Left renal cortex interstitium (tissue), 4 donors: ENCODE data around the gene SEC16A. TPM values are rescaled to one million over a fixed set of nuclear protein-coding genes. Genes with fewer than 3 reads are reported as not detected.

Experiments used
- DNase-seq, 4 donors: peaks; one replicate each; pipeline ENCODE4 v3.0.0-alpha.2; 2013; ENCODE audit warnings: low read depth in 4 of 4, low spot score in 2 of 4, missing footprints in 1 of 4
- polyA plus RNA-seq, 4 donors: library from polyadenylated mRNA; unstranded; fragments of 120-200 nt; gene quantifications; one replicate each; pipeline ENCODE4 v1.2.1, GENCODE V29; 2013; ENCODE audit not compliant: insufficient read length in 4 of 4

The SEC16A gene
- polyA plus RNA-seq, 4 donors = 51.9 to 68.5 (median 62.4) TPM

GRCh38 chr9:136391737-136392537 lies 90.9 kb downstream of the SEC16A start:
- no peak for DNase-seq

Other genes with a start within 250 kb of the SEC16A start
- gene QSOX2, start 237.2 kb downstream of the SEC16A start, polyA plus RNA-seq = 10 to 100 TPM; 15.9 to 22.0 (median 17.0) TPM
- gene CCDC187, start 178.9 kb downstream of the SEC16A start, polyA plus RNA-seq = 1 to 10 TPM; 2.2 to 4.9 (median 2.9) TPM
- gene GPSM1, start 155.5 kb downstream of the SEC16A start, polyA plus RNA-seq = 10 to 100 TPM; 22.7 to 48.8 (median 42.0) TPM
- gene DNLZ, start 119.3 kb downstream of the SEC16A start, polyA plus RNA-seq = 10 to 100 TPM in 2 of 4 donors, 1 to 10 TPM in 2; 5.0 to 26.2 (median 9.1) TPM
- gene CARD9, start 109.4 kb downstream of the SEC16A start, polyA plus RNA-seq = 1 to 10 TPM; 2.0 to 3.0 (median 2.4) TPM
- 10 to 100 TPM; 10.8 to 15.8 (median 13.2) TPM for gene SNAPC4, start 82.9 kb downstream of the SEC16A start, polyA plus RNA-seq
- gene ENTR1, start 72.4 kb downstream of the SEC16A start, polyA plus RNA-seq = 10 to 100 TPM; 36.0 to 63.6 (median 50.2) TPM
- gene PMPCA, start 72.4 kb downstream of the SEC16A start, polyA plus RNA-seq = 10 to 100 TPM; 55.5 to 64.4 (median 62.1) TPM
- 10 to 100 TPM; 10.5 to 21.6 (median 15.3) TPM for gene INPP5E, start 43.2 kb downstream of the SEC16A start, polyA plus RNA-seq
- gene NOTCH1, start 63.0 kb upstream of the SEC16A start, polyA plus RNA-seq = 10 to 100 TPM; 19.8 to 47.5 (median 34.2) TPM
- 10 to 100 TPM; 50.5 to 85.7 (median 72.4) TPM for gene EGFL7, start 179.9 kb upstream of the SEC16A start, polyA plus RNA-seq
- gene AGPAT2, start 204.4 kb upstream of the SEC16A start, polyA plus RNA-seq = 10 to 100 TPM; 39.4 to 61.8 (median 52.5) TPM
- gene DIPK1B, start 229.5 kb upstream of the SEC16A start, polyA plus RNA-seq = 10 to 100 TPM; 28.5 to 47.3 (median 40.1) TPM